HG03460 (cell line): Measurements from ENCODE around the gene SNX32.

ENCODE experiments used
- ATAC-seq: cut with Tn5 transposase; IDR thresholded peaks from one replicate; pipeline ENCODE4 v1.9.1; 2021; ENCODE audit not compliant: unreplicated experiment

Gene SNX32

GRCh38 chr11:65854852-65855837 lies 21.4 kb downstream of the SNX32 start:
- no peak for ATAC-seq

- ATAC-seq, result no peak
Observed at GRCh38 chr11:65855927-65856363, 22.2 kb downstream of the SNX32 start.

- no peak for ATAC-seq
Observed at GRCh38 chr11:65856689-65857499, 23.1 kb downstream of the SNX32 start.

- peak; percentile 1 for ATAC-seq
Observed at GRCh38 chr11:65857500-65857852, 23.7 kb downstream of the SNX32 start.

GRCh38 chr11:65857853-65858680 lies 24.3 kb downstream of the SNX32 start, which contains the start of gene CFL1:
TSS of gene CFL1 (minus strand) at chr11:65858180. CDS start at chr11:65858099, 81 bp downstream.
- peak; percentile 47 for ATAC-seq

GRCh38 chr11:65858681-65859087 lies 24.9 kb downstream of the SNX32 start:
- ATAC-seq, result no peak

GRCh38 chr11:65859095-65859811 lies 25.5 kb downstream of the SNX32 start:
- ATAC-seq, result peak; percentile 42

- ATAC-seq, result no peak
Observed at GRCh38 chr11:65859812-65860277, 26.1 kb downstream of the SNX32 start.

GRCh38 chr11:65860278-65861164 lies 26.8 kb downstream of the SNX32 start, which contains the start of gene MUS81:
TSS of gene MUS81 (plus strand) at chr11:65860433. CDS start at chr11:65860754, 321 bp downstream.
- ATAC-seq, result no peak

- ATAC-seq, result no peak
Observed at GRCh38 chr11:65861165-65861505, 27.4 kb downstream of the SNX32 start.

GRCh38 chr11:65861533-65862183 lies 27.9 kb downstream of the SNX32 start:
- no peak for ATAC-seq

- ATAC-seq, result no peak
Observed at GRCh38 chr11:65862191-65862735, 28.5 kb downstream of the SNX32 start.

- ATAC-seq, result no peak
Observed at GRCh38 chr11:65862941-65863888, 29.5 kb downstream of the SNX32 start.

- ATAC-seq, result no peak
Observed at GRCh38 chr11:65863889-65864705, 30.3 kb downstream of the SNX32 start.

- no peak for ATAC-seq
Observed at GRCh38 chr11:65864706-65865471, 31.1 kb downstream of the SNX32 start.
